ENCODE measurements around the gene RAP1GAP. TPM values are rescaled to one million over a fixed set of nuclear protein-coding genes. Genes with fewer than 3 reads are reported as not detected.
A peak's percentile ranks its signal among the peaks of the same experiment; 100 is the strongest.

RAP1GAP gene
- total RNA-seq, 1 experiment from 2014 or later = 13.4 TPM

- H3K27ac ChIP-seq (ENCODE audit: low read depth, low read length) = no peak overlapping the region
- H3K4me2 ChIP-seq (ENCODE audit: low read length) = peak overlapping the region; percentile 7; the same call in 1 of the 2 replicates
- no peaks in the 10 kb centered on the region for H3K36me3 ChIP-seq (ENCODE audit: control insufficient read depth in 1 of 2, insufficient read depth in 2 of 2, low read length in 2 of 2)
- DNase-seq (ENCODE audit: low read depth, low spot score) = no peak
- POLR2A ChIA-PET = no interaction called here
- no peak overlapping the region for H3K9ac ChIP-seq (ENCODE audit: low read length)
- H3K4me1 ChIP-seq (ENCODE audit: control insufficient read depth in 1 of 2, insufficient read depth in 2 of 2, low read length in 2 of 2) = peaks cover 11 to 46% of the 10 kb centered on the region in 2 experiments
- TF ChIP-seq ATF3 (IDR thresholded peaks at IDR 0.05) (no peak), JUND (IDR thresholded peaks at IDR 0.05) (no peak), SIN3A (IDR thresholded peaks at IDR 0.05; ENCODE audit: low read depth) (no peak), CEBPB (IDR thresholded peaks at IDR 0.05; ENCODE audit: low read depth) (no peak), YY1 (IDR thresholded peaks at IDR 0.05; ENCODE audit: extremely low read depth, insufficient replicate concordance, low read depth, low read length) (no peak), POLR2AphosphoS5 (IDR thresholded peaks at IDR 0.05; ENCODE audit: low read depth, low read length) (no peak), EZH2phosphoT487 (IDR thresholded peaks at IDR 0.05; ENCODE audit: borderline replicate concordance) (no peak), ZFX (IDR thresholded peaks at IDR 0.05) (no peak), FOSL1 (IDR thresholded peaks at IDR 0.05; ENCODE audit: low read depth) (no peak), ZNF274 (IDR thresholded peaks at IDR 0.05; ENCODE audit: low read depth, low read length) (no peak), RAD21 (IDR thresholded peaks at IDR 0.05; ENCODE audit: low read depth) (no peak), MAX (IDR thresholded peaks at IDR 0.05) (no peak), EZH2 (IDR thresholded peaks at IDR 0.05) (no peak), TCF7L2 (IDR thresholded peaks at IDR 0.05; ENCODE audit: borderline replicate concordance, extremely low read depth, insufficient read depth, insufficient read length) (no peak), SRF (IDR thresholded peaks at IDR 0.05; ENCODE audit: low read depth) (no peak), POLR2A (IDR thresholded peaks at IDR 0.05; ENCODE audit: borderline replicate concordance, extremely low read depth, insufficient read depth, insufficient read length) (no peak), ZBTB33 (IDR thresholded peaks at IDR 0.05; ENCODE audit: extremely low read depth, insufficient replicate concordance, low read length) (no peak)
- H3K4me3 ChIP-seq (replicated peaks in 1 of 2; ENCODE audit: low read depth in 1 of 2, low read length in 2 of 2) = no peak overlapping the region
- H3K79me2 ChIP-seq (ENCODE audit: insufficient read depth, low read length) = no peaks in the 10 kb centered on the region
- intact Hi-C loops (cut with micrococcal nuclease) = loop anchor here (10.0 kb wide), 1 partner anchor 138 kb away; no protein-coding TSS in a partner anchor
- H2AFZ ChIP-seq (ENCODE audit: low read depth, low read length, poor library complexity, severe bottlenecking) = no peak overlapping the region
- RAD21 ChIA-PET (ENCODE audit: low non-redundant PET in 1 of 2, low total read pairs in 2 of 2, uncharacterized antibody in 2 of 2, unreplicated experiment in 2 of 2) = no interaction called here
- CTCF ChIA-PET = no interaction called here
- no peaks in the 10 kb centered on the region for H3K27me3 ChIP-seq (ENCODE audit: insufficient read depth, low read length)
- ATAC-seq = no peak
- H3K9me3 ChIP-seq (ENCODE audit: control insufficient read depth in 1 of 2, insufficient read depth in 1 of 2, low read depth in 1 of 2, low read length in 2 of 2) = no peaks in the 10 kb centered on the region
- no peaks in the 10 kb centered on the region for H4K20me1 ChIP-seq (ENCODE audit: insufficient read depth)
- H3K9me2 ChIP-seq (ENCODE audit: insufficient read depth) = no peaks in the 10 kb centered on the region
- BruUV-seq (replicated peaks) = no TSS peak
These were observed 16.0 kb downstream of the RAP1GAP start for GRCh38 chr1:21652937-21653743.

Measured in HCT116 (cell line).